HG03159 (cell line): ENCODE measurements around the gene SLC2A2.

ENCODE experiments used
- ATAC-seq: cut with Tn5 transposase; IDR thresholded peaks from one replicate; pipeline ENCODE4 v1.9.1; 2021; ENCODE audit warnings: mild to moderate bottlenecking, moderate library complexity; ENCODE audit not compliant: unreplicated experiment

SLC2A2 gene

DNA sequence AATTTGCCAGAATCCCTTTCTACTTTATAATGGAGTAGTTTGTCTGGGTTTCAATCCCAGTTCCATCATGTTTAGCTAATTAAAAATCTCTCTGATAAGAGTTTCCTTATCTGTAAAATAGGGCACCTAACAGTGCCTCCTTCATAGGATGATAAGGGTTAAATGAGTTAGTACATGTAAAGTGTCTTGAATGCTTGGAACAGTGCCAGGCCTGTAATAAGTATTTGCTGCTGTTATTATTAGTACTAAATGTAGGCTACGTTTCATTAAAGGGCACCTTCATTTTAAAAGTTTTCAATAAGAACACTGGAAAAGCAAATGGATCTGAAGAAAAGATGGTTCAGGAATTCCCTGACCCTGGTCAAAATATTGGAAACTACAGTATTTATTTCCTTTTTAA, 11.8 kb upstream of the SLC2A2 start:
- ATAC-seq: no peak

DNA sequence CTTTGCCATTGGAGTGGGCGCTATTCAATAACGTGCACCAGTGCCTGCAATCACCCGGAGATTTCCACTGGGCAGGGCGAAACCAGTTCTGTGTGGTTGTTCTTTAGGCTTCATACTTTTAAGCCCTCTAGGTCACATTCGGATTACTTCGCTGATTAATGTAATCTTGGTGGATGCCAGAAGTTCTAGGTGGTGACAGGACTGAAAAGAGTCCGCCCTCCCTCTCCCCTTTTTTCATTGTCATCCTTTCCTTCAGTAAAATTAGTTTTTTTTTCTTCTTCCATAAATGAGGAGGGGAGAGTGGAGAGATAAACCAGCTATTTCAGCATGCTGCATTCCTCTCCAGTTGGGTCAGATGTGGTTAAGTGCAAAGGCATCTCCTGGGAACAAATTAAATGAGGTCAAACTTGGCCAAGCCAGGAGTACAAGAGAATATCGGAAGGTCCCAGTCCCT, 2.3 kb upstream of the SLC2A2 start:
- no peak for ATAC-seq

DNA sequence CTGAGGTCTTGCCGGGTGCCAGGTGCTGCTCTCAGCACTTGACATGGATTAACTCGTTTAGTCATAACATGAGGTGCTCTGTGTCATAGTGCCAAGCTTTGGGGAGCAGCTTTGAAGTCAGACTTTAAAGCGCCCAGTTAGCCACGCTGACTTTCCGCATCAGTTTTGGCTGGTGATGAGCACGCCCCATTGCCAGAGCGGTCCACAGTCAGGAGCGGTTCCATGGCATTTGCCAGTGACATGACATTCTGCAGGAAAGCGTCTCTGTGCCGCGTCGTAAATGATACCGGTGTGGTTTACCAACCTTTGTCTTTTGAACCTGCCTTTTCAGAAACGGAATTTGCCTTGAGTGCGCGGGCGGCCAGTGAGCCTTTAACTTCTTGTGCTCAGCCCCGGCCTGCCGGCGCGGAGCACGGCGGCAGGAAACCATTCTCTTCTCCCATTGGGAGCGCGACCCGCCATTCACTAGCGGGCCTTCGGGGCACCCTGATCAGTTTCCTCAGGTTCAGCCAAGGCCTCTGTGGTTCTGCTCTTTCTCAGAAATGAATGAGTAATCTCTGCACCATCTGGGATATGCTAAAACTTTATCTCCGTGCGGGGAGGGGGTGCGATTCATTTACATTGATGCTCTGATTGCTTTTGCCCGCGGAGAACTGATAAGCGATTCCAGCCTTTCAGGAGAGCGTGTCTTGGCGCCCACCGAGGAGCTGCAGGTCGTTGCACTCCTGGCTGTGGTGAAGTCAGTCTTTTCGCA, 1.7 kb upstream of the SLC2A2 start:
- no peak for ATAC-seq

DNA sequence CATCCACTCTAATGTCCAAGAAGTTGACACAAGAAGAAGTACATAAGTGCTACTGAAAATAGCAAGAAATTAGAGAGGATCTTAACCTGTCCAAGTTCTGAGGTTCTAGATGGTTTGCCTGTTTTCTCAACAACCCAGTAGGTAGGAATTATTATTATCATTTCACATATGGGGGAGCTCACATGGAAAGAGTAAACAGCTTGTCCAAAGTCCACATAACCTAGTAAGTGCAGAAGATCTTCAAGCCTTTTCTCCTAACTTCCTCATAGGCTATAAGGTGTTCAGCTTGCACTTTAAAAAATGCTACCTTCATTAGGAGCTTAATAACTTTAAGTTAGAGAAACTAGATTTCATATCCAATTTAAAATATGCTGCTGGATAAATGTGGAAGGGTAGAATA, 3.0 kb downstream of the SLC2A2 start:
- no peak for ATAC-seq

DNA sequence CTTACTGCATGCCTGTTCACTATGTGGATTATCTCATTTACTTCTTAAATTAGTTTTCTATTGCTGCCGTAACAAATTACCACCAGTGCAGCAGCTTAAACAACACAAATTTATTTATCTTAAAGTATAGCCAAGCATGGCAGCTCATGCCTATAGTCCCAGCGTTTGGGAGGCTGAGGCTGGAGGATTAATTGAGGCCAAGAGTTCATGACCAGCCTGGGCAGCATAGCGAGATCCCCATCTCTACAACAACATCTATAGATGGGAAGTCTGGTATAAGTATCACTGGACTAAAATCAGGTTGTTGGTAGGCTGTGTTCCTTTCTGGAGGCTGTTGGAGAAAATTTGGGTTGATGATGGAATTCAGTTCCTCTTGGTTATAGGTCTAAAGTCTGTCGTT, 5.1 kb downstream of the SLC2A2 start:
- no peak for ATAC-seq

DNA sequence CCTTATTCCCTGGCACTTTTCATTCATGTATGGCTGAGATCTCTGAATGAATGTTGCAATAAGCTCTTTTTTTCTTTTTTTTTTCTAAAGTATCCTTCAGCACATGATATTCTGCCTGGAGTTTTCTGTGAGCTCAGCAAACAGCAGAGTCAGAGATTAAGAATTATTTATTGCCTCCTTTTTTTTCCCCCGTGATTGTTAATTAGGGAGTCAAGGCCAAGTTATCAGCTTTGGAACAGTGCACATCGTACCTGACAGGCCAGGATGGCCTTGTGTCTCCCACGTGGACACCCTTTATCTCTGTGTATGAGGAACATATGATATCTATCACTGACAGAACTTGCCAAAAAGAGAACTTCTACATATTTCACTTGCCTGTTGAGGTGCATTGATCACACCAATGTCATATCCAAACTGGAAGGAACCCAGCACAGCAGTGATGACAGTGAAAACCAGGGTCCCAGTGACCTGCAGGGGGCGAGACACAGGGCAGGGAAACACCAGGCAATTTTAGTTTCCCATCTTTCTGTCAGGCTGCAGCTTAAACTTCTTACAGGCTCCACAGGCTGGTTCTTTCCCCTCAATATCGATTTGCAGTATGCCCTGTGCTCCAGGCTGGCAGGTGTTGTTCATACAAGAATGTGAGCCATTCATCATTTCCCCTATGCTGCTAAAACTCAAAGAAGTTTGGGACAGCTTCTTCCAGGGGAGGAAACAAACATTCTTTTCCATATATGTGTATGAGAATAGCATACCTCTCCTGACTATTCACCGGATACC, 8.2 kb downstream of the SLC2A2 start:
- no peak for ATAC-seq

DNA sequence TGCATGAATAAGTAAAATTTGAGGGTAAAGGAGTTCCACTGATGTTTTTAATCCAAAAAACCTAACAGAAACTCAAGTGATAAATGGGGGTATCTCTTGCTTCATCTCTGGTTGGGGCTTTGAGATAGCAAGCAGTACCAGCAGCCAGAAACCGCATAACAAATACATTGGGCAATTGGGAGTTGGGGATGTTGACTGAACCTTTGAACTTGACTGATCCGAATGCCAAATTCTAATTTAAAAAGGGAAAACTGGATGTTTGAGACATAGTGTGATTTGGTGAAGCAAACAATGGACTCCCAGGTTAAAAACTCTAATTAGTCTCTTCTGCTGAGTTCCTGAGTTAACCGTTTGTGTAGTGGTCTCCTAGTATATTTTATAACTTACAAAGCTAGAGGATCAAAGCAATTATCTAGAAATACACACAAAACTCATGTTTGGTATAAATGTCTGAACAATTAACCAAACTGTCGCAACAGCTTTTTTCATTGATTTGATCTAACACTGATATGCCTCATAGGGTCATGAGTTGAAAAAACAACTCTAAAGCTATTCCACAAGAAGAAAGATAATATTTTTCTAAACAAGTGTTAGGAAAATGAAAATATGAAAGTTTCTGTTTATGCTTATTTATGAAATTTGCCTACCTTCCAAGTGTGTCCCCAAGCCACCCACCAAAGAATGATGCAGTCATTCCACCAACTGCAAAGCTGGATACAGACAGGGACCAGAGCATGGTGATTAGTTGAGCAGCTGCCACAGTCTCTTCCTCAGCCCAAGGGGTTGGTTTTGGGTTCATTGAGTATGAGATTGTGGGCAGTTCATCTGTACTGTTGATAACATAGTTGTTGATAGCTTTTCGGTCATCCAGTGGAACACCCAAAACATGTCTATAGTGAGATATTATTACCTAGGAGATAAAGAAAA, 12.4 kb downstream of the SLC2A2 start:
- ATAC-seq: no peak

DNA sequence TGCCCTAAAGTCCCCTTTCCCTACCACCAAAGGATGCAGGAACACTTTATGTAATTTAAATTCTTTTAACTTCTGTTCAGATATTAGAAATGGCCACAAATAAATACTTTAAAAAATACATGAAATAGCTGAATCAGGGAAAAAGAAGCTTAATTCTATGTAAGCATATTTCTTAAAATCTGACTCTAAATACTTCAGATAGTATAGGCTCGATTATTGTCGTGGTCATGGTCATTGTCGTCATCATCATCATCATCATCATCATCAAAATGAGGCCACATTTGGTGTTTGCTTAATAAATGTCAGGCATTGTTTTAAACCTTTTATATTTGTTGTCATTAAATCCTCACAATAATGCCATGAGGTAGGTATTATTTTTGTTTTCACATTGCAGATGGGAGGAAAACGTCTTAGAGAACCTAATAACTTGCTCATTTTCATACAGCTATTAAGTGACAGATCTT, 14.6 kb downstream of the SLC2A2 start:
- ATAC-seq: no peak

DNA sequence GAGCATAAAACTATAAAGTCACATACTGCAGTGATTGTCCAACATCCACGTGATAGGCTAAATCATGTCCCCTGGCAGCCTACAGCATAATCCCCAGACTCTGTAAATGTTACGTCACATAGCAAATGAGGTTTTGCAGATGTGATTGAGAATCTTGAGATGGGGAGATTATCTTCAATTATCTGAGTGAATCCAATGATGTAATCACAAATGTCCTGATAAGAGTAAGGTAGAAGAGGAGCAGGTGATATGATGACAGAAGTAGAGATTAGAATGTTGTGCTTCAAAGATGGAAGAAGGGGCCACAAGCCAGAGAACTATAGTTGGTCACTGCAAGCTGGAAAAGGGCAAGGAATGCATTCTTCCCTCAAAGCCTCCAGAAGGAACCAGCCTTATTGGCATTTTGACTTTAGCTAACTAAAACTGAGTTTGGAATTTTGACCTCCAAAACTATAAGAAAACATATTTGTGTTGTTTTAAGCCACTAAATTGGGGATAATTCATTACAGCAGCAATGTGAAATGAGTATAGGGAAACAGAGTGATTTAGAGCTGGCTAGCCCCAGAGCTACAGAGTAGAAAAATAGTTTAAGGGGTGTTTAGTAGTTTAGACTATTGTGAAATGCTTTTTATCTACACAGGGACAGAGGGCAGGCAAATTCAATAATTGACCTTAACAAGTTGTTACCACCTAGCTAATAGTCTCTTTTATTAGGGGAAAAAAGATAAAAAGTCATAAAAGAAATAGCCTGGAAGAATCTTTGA, 15.2 kb downstream of the SLC2A2 start:
- no peak for ATAC-seq

DNA sequence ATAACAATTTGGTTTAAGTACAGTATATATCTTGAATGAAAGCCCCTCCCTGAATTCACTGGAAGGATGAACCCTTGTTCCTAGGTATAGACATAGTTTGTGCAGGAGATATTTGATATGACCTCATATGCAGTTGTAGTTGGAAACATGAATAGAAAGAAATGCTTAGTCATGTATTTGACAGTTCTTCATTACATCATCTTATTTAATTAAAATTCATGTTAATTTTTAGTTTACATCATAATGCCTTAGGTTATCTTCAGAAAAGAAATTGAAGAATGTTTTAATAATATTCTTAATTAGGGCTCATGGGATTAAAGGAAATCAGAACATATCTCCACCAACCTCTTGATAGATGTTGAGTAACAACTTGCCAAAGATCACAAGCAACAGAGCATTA, 19.2 kb downstream of the SLC2A2 start:
- ATAC-seq: no peak

DNA sequence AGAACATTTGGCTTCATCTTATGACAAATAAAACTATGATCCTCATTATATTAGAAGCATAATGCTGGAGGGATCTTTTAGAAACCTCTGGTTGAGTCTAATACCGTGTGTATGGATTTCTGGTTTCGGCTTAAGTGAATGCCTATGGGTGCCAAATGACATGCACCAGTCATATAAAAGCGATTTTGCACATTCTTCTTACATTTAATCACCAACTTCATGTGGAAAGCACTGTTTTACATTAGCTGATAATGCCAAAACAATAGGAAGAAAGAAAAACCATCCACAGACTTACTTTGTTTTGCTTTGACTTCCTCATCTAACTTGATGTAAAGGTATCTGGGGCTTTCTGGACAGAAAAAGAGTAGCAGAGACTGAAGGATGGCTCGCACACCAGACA, 20.9 kb downstream of the SLC2A2 start:
- no peak for ATAC-seq

DNA sequence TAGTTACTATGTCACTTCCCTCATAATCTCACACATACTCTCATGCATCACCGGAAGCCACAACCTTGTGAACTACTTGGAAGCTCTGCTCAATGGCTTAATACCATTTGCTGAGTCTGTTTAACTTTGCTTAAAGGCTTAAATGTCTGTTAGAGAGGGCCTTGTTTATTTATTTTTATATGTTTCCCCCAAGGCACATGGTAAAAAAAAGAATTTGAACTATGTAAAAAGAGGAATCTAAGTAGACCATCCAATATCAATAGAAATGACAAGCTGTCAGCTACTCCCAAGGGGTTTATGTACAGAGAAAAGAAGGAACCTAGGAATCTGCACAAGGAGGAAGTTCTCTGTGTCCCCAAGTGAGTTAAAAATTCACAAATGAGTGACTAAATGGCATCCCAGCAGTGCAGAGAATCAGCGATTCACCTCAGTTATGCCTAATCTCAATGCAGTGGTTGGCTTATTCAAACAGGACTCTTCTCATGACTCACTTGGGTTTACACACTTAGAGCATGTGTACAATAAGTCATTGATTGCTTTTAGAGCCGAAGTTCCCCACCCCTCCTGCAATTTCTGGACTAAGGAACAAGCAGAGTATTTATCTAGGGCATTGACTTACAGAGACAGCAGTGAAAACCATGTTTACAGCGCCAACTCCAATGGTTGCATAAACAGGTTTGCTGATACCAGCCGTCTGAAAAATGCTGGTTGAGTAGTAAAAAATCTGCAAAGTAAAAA, 24.4 kb downstream of the SLC2A2 start:
- ATAC-seq: no peak

DNA sequence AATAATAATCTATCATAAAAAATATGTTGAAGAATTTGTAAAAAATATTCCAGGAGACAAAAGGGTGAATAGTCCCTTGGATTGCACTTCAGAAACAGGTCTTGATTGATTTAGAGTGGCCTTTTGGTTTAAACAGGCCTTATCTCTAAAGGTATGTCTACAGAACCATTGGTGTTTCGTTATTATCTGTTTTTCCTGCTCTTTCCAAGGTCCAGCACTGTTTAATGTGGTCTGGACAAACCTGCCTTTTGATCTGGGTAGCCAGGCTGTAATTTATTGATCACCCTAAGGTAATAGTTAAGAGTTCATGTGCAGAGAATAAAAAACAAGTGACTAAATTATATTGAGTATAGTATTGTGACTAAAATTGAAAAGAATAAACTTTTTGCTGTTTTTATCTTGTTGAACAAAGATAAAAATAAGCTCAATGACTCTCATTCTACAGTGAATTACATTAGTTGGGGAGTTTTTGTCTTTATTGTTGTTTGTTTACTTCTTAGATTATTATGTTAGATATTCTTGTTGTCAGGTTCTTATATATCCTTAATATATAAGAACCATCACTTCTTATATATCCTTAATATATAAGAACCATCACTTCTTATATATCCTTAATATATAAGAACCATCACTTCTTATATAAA, 25.1 kb downstream of the SLC2A2 start:
- no peak for ATAC-seq

DNA sequence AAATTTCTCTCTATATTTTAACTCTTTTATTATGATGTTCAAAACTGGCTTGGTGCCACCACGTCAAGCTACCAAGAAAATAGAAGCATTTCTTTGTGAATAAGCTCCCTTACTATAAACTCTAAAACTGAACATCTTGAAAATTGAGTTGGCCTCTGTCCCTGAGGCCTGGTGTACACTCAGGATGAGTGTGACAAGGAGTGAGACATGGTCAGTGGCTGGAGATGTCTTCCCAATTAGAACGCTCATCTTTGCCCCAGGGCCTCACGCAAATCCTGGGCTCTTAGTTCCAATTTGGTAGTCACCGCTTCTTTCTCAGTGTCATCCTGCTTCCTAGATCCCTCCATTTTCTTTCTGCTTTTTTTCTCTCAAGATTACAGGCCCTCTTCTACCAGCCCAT, 26.2 kb downstream of the SLC2A2 start:
- no peak for ATAC-seq

DNA sequence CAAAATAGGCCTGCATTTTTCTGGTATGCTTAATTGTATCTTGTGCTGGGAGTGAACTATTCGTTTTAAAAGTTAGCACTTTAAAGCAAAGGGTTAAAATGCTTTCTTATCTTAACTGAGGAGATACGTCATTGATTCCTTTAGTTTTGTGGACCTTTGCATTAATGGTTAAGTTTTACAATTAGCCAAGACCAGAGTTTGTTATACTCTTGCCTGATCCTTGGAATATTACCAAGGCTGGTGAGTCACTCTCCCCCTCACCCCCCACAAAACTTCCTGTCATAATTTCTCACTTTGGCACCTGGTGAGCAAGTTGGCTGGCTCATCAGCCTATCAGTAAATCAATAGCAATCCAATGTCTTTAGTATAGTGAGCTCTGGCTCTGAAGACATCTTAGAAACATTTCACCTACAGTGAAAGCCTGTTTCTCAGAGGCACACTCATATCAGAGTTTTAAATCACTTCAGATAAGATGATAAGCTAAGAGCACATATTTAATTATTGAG, 26.7 kb downstream of the SLC2A2 start:
- ATAC-seq: no peak

DNA sequence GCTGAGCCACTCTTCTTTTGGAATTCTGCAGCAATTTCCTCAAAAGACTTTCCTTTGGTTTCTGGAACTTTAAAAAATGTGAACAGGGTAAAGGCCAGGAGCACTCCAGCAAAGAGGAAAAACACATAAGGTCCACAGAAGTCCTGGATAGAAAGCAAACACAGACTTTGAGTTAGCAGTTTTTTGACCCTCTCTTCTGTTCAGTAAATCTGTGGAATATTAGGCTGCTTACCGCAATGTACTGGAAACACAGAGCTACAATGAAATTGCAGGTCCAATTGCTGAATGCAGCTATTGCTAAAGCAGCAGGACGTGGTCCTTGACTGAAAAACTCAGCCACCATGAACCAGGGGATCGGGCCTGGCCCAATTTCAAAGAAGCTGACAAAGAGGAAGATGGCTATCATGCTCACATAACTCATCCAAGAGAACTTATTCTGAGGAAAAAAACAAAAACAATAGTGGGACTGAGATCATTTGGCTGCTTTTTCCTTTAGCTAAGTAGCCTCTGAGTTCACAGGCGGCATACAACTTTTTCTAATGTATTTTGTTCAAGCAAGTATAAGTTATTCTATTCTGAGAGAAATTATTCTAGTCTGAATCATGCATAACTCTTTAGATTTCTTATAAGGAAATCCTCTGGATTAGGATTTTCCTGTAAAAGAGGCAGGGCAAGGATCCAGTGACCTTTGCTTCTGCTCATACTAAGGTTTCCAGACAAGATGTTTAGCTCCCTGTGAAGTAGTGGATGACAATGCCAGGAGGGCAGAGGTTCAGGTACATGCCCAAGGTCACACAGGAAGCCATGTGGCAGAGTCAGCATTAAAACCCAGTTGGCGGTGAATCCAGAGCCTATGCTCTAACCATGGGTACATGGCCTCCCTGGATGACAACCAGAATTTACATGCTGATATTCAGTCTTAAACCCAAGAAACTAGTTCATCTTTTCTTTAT, 28.3 kb downstream of the SLC2A2 start:
- ATAC-seq: no peak

DNA sequence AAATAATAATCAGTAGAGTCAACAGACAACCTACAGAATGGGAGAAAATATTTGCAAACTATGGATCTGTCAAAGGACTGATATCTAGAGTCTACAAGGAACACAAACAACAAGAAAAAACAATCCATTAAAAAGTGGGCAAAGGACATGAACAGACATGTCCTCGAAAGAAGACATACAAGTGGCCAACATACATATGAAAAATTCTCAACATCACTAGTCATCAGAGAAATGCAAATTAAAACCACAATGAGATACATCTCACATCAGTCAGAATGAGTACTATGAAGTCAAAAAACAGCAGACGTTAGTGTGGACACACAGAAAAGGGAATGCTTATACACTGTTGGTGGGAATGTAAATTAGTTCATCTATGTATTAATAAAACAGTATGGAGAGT, 33.7 kb downstream of the SLC2A2 start:
- ATAC-seq: no peak

DNA sequence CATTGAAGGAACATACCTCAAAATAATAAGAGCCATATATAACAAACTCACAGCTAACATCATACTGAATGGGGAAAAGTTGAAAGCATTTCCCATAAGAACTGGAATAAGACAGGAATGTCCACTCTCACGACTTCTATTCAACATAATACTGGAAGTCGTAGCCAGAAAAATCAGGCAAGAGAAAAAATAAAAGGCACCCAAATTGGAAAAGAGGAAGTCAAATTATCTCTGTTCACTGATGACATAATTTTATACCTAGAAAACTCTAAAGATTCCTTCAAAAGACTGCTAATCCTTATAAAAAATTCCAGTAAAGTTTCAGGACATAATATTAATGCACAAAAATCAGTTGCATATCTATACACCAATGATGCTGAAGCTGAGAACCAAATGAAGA, 34.9 kb downstream of the SLC2A2 start:
- no peak for ATAC-seq
